GM19452 (cell line): ENCODE results near the gene MIER1.
"Not testable (repeated sequence)": the region's sequence is repeated elsewhere in the genome, so short reads cannot be mapped to it uniquely, and the experiment has no call there.

Experiments
- ATAC-seq: cut with Tn5 transposase; IDR thresholded peaks from one replicate; pipeline ENCODE4 v1.9.1; 2021; ENCODE audit not compliant: unreplicated experiment

The MIER1 gene

DNA sequence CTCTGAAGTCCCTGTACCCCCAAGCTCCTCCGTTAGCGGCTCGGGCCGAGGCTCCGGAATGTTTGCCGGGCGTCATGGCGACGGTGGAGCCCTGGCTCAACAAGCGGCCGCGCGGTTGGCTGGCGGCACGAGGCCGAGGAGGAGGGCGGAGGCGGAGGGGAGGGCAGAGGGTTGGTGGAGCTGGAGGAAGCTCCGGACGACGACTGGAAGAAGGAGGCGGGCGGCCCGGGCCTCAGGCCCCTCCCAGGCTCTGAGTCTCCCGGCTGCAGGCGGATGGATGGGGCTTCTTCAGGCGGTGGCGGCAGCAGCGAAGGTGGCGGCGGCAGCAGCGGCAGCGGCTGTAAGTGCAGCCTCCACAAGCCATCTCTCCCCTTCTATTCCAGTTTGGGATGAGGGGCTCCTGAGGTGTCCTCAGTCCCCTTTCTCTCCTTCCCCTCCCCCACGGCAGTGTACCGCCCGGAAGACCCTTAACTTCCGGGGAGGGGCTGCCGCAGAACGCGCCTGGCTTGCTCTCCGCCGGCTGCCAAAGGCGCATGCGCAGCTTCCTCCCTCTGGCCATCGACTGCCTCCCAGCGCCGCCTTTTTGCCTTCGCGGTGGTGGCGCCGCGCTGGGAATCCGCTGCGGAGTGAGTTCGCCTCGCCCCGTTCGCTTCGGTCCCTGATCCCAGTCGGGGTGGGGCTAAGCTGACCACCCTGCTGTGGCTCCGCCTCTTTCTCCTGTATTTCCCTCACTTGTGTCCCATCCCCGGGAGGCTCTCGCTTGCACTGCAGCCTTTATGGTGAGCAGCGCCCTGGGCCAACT lies at the start of gene MIER1, which contains the start of gene DNAI4:
Gene MIER1, plus strand, starts transcription at position 235 of the 802 bp plus-strand sequence. Its CDS starts 39 bp downstream, at position 274.
Gene DNAI4, minus strand, starts transcription at position 101 of the 802 bp plus-strand sequence. Its CDS starts 25 bp downstream, at position 76.
- ATAC-seq = peak; percentile 93

DNA sequence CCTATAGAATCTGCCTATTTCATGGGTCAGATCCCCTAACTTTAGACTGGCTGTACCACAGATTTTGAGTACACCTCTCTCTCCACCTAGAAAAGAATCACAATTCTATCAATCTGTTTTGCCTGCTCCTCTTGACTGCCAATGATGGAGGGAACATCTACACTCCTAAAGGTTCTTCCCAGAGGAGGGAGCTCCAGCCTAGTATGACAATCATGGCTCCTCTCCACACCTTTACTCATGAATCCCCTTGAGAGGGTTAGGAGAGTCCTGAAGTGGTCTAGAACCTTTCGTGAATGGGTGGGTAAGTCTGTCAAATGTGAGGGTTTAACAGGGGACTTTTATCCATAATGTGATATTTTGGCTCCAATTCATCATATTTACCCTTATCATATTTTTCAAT lies 48.1 kb upstream of the MIER1 start:
- ATAC-seq = no peak

DNA sequence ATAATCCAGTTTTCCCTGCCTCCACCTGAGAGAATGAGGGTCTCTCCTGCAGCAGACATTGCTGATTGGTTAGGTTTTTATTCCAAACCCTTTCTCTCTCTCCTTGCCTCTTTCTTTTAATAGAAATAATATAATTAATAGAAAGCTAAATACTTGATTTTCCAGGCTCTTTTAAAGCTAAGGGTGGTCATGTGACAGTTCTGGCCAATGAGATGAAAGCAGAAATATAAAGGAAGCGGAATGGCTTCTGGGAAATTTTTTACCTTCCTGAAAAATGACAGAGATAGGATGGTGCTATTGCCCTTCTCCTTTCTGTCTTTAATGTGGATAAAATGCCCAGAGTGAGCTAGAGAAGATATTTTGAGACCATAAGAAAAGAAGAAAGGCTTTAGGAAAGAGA lies 35.8 kb upstream of the MIER1 start:
- ATAC-seq = no peak

DNA sequence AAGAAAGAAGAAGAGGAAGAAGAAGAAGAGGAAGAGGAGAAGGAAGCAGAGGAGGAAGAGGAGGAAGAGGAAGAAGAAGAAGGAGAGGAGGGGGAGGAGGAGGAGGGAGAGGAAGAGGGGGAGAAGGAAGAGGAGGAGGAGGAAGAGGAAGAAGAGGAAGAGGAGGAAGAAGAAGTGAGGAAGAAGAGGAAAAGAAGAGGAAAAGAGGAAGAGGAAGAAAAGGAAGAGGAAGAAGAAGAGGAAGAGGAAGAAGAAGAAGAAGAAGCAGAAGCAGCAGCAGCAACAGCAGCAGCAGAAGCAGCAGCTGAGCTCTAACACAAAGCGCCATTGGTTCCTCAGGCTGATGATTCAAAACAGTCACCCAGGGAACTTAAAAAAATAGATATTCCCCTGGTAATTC lies 34.2 kb upstream of the MIER1 start:
- ATAC-seq = no peak

DNA sequence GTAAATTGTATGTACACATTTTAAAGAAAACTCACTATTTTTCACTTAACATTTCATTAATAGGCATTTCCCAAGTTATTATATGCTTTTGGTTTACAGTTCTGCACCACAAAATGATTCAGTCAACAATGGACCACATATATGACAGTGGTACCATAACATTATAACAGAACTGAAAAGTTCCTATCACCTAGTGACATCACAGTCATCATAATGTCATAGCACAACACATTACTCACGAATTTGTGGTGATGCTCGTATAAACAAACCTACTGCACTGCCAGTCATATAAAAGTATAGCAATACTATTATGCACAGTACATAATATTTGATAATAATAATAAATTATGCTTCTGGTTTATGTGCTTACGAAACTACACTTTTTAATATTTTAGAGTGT lies 31.1 kb upstream of the MIER1 start:
- no peak for ATAC-seq

DNA sequence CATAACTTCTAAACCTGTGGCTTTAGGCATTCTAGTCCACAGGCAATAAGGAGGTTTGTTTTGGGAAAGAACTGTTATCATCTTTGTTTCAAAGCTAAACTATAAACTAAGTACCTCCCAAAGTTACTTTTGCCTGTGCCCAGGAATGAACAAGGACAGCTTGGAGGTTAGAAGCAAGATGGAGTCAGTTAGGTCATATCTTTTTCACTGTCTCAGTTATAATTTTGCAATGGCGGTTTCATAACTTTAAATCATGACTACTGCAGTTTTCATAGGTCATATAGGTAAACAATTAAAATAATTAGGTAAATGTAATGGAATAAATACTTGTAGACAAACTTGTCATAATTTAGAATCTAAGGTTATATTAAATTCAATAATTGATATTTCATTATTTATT lies 9.6 kb upstream of the MIER1 start:
- not testable (repeated sequence) for ATAC-seq

DNA sequence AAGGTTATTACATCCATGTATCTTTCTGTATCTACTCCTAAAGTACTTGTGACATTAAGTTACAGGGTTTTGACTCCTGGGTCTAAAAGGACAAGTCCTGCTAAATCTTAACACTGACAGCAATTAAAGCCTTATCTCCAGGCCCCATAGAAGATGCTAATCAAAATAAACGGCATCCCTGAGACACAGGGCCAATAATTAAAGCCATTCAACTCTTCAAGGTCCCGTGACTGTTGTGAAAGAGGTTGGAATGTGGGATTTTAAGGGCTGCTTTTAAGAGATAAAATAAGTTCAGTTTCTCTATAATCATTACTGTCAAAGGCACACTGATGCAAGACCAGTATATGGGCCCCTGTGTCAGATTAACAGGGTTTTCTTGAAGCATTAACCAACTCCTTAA lies 8.5 kb upstream of the MIER1 start:
- no peak for ATAC-seq

DNA sequence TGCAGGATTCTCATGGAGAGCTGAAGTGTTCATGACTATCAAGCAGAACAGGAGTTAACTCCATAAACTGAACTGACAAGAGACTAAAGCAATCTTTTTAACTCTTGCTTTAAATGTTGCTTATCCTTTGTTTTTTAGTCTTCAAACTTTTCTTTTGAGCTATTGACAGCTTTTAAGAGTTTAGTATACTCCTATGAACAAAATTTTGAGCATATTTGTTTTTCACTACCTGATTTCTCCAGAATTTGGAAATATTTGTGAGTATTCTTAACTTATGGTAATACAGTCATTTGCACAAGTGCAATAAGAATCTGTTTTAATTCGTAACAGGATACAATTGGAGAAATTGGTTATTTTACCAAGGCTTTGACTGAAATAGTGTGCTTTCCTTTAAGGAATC lies 7.3 kb upstream of the MIER1 start:
- ATAC-seq = no peak

DNA sequence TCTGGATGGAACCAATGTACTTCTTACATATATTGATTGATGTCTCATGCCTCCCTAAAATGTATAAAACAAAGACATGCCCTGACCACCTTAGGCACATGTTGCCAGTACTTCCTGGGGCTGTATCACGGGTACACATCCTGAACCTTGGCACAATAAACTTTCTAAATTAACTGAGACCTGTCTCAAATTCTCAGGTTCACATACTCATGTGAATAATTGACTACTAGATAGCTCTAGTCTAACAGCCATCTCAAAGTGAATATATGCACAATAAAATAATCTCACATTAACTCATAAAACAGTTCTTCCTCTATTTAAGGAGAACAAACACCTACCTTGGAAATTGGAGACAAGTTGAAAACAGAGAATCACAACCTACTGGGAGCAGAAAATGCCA lies 5.7 kb upstream of the MIER1 start:
- ATAC-seq = no peak

DNA sequence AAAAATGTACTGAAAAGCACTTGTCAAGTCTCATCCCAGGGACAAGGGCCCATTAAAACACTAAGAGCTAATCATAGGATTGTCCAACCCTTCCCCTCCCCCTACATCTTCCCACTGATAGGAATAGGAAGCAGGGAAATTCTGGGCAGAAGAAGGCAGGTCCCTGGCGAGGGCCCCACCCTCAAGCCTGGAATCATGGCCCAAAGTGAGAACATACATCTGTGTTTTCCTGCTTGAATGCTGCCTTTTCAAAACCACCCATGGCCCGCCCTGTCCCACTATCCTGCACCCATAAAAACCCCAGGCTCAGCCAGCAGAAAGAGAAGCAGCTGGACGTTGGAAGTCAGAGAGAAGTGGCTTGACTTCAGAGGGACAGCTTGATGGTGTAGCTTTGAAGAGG lies 5.0 kb upstream of the MIER1 start:
- no peak for ATAC-seq

DNA sequence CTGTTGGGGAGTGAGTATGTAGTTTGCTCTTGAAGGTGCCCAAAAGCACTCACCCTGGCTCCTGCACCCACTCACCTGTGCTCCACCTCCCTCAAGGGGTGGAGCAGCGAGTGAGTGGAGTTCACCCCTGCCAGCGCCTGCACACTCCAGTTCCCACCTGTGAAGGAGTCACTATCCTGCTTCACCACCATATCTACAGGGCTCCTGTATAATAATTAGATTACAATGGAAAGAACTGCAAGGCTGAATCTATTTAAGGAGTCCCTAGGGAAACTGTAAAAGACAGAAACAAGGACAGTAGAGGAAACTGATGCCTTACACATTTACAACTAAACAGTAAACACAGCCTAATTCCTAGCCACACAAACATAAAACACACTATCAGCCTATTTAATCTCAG lies 4.2 kb upstream of the MIER1 start:
- no peak for ATAC-seq

DNA sequence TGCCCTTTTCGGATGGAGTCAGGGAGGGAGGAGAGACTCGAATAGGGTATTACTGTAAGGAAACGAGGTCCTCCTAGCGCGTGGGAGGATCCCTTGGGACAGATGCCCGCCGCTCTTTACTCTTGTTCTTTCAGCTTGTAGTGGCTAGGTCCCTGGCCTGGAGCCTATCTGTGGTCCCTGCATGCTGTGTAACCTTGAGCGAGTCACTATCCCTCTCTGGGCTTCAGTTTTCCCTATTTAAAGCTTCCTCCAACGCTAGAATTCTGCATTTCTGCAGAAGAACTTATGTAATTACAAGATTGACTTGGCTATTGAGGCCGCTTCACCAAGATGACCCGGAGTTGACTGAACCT lies 744 bp downstream of the MIER1 start:
- ATAC-seq = no peak

DNA sequence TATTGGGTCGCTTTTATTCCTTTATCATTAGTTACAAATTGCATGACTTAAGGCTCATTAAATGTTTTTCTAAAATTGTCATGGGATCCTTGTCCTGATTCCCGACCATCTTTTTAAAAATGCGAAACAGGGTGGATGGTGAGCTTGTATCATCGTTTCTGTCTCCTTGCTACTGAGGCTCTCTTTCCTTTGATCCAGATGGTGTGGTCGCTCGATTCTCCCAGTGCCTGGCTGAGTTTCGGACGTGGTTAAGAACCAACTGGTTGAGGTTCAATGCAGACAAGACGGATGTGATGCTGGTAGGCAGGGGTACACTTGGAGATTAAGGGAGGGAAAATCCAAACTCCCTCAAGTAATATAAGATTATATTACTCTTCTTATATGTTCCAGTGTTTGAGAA lies 1.2 kb downstream of the MIER1 start:
- no peak for ATAC-seq

DNA sequence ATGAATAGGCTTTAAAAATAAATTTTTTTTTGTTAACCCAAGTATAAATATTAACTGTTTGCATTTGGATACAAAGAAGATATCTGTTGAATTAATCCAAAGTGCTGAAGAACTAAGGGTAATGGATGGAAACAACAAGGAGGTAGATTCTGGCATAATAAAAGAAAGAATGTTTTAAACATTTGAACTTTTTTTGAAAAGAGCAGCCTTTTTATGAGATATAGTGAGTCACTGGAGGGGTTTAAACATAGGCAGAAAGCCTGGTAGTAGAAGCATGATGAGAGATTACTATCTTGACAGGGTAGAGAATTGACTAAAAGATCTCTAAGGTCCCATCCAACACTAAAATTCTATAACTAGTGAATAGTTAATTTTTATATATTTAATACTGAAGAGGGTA lies 2.7 kb downstream of the MIER1 start:
- no peak for ATAC-seq

DNA sequence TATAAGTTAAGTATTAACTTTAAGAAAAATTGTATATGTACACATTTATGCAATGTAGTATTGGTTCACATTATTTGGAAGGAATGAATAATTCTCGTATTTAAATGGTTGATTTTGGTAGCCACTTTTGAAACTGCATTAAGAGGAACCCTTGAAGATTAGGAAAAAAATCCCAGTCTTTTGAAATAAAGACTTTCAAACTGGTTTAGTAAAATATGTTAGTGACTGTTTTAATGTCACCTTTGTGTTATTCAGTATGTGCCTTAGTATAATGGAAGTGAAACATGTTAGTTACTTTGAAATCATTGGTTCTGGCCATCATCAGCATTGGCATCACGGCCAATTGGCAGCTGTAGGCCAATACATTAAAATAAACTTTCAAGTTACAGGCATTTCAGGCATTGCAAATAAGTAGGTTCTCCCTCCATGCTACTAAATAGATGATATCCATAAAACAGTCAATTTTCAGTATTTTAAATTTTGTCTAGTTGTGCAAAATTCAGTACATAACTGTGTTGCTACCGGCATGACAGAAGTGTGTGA lies 4.4 kb downstream of the MIER1 start:
- ATAC-seq = no peak

DNA sequence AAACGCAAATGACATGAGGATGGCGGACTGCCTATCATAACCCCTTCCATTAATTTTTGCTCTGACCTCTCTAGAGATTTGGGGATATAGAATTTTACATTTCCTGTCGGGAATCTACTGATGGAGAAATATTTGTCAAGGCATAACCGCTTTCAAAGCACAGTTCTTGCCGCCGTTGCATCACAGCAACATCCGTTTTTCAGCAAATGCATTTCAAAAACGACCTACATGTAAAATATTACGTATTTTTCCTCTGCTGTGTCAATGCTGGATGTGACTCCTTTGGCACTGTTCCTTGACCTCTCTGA lies 4.9 kb downstream of the MIER1 start:
- ATAC-seq = no peak

DNA sequence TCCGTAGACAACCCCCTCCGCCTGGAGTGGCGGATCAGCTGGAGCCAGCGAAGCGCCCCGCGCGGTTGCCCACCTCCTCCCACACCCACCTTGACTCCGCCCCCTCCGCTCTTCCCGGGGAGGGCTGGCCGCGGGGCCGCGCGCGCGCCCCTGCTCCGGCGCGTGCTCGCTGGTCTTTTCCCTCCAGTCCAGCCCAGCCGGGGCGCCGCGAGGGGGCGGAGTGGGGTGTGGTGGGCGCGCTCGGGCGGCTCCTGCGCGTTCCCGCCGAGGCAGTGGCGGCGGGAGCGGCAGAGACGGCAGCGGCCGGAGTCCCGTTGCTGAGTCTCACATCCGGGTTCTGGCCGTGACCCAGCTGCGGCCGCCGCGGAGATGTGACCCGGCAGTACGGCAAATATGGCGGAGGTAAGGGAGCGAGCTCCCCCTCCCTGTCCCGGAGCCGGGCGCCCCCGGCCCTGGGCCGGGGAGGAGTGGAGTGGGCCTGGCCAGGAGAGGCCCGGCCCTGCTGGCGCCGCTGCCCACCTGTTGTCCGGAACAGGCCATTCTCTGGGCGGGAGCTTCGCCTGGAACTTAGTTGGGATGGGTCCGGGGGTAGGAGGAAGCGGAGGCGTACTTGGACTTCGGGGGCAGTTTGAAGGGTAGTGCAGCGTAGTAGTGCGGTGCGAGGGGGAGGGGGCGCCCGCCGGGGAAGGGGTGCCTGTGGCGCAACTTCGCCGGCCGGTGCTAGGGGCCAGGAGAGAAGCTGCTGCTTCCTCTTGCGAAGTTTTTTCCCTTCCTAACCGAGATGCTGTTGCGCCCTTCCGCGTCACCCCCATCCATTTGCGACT lies 5.4 kb downstream of the MIER1 start:
- peak; percentile 76 for ATAC-seq

DNA sequence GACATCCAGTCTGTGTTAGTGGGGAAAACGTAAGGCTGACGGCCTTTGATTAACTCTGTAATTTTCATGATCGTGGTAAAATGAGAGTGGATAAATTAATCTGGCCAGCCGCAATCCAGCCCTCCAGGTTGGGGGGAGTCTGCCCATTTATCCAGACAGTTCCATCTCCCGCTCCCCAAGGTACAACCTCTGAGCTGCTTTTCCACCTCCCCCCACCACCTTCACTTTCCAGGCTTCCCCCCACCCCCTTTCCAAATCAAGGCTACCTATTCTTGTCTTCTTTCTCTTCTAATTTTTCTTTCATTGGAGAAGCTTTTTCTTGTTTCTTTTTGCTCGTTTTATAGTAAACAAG lies 6.0 kb downstream of the MIER1 start:
- ATAC-seq = no peak

DNA sequence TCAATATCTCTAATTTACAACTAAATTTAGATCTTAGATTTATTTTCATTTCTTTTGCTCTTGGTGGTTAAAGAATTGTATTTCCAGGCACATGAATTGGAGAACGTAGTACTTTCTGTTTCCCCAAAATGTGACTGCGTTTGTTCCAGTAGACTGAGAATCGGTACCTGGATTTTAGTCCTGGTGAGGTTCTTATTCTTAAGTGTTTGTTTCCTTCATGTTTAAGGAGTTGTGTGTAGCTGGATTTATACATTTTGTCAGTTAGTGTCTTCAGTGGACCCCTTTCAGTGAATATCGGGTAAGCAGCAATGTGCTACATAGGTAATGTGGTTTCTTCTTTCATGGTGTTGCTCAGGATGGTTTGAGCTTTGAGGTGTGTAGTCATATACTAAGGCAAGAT lies 6.8 kb downstream of the MIER1 start:
- no peak for ATAC-seq

DNA sequence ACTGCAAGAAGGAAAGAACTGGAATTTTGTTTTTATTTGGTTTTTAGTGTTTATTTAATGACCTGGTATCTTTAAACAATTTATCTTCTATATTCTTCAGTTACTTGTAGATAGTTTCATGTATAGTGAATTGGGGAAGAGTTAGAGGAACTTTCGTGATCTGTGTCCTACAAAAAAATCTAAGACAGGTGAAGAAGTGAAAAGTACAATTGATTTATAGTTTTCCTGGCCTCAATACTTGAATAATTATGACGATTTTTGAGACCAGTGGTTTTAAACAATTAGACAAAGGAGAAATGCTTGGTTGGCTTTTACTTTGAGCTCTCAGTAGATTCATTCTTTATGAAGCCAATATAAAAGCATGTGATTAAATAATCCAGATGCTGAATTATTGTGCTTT lies 7.5 kb downstream of the MIER1 start:
- ATAC-seq = no peak

DNA sequence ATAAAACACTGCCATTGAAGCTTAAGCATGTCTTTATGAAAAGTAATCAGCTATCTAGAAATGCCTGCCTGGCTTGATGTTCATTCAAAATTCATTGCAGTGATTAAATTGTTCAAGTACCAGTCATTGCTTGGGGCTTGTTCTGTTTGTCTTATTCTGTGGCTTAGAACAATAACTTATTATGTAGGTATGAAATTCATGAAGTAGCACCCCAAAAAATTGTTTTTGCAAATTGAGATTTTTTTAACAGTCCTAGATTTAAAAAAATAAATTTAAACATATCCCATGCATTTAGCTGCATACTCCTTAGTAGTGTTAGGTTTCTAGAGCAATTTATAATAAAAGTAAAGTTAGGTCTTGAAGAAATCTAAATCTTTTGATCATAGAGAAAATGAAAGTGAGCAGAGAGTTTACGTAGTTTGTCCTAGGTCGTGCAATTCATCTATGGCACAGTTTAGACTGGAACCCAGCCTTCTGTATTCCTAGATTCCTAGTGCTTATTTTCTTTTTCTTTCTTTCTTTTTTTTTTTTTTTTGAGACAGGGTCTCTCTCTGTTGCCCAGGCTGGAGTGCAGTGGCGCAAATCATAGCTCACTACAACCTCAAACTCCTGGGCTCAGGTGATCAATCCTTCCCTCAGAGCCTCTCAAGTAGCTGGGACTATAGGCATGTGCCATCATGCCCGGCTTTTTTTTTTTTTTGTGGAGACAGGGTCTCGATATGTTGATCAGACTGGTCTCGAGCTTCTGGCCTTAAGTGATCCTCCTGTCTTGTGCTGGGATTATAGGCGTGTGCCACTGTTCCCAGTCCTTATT lies 9.3 kb downstream of the MIER1 start:
- no peak for ATAC-seq
